GM19238 (cell line): Measurements from ENCODE around the gene SEMA5B.

Source experiments
- DNase-seq: peaks from one replicate; pipeline ENCODE4 v3.0.0; 2011; ENCODE audit warnings: low spot score; ENCODE audit not compliant: insufficient read length

The SEMA5B gene

DNA sequence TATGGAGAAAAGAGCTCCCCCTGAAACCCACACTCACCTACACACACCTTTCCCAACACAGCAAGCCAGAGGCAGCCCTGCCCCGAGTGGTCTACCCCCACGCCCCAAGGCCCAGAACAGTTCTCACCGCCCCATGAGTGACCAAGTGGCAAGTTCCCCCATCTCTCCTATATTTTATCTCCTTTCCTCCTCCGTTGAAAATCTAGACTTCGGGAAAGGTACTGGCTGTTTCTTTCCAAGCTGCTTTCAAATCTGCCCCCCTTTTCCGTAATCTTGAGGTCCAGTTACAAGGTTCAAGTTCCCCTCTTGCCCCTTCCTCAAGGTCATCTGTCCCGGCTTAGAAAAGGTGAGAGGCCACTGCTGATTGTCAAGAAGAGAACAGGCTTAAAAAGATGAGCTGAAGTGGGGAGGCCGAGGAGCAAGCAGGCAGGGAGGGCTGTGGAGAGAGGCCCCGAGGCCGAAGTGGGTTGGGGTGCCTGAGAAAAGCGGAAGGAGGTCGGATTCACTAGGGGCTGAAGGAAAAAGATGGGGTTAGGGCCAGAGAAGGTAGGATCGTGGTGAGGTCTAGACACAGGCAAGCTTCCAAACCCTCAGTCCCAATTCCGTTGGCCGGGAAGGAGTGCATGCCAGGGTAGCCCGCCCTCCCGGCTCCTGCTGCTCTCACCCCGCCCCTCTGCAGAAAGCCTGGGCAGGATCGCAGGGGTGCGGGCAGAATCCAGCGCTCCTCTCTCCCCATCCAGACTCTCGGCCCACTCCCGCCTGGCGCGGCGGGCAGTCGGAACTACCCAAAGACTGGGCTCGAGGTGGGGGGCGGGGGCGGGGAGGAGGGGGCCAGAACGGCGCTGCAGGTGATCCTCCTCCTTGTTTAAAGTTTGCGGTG lies 1.7 kb downstream of the SEMA5B start:
- DNase-seq, result no peak

DNA sequence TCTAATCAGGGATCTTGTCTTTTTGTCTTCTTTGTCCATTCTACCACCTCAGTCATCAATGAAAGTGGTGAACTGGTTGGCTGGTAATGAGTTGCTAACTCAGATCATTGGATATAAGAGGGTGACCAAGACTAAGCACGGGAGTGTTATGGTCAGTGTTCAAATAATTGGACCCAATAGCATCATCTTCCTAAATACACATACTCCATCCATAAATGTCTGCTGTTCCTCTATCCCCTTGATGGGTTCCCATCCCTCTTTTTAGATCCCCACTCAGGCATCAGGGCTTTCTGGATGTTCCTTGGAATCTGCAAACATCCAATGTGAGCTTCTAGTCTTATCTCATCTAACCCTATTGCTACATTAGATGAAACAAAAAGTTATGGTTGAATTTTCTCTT lies 3.5 kb downstream of the SEMA5B start:
- DNase-seq, result no peak

- no peak for DNase-seq
Observed at GRCh38 chr3:123021996-123022510, 5.5 kb downstream of the SEMA5B start.

DNA sequence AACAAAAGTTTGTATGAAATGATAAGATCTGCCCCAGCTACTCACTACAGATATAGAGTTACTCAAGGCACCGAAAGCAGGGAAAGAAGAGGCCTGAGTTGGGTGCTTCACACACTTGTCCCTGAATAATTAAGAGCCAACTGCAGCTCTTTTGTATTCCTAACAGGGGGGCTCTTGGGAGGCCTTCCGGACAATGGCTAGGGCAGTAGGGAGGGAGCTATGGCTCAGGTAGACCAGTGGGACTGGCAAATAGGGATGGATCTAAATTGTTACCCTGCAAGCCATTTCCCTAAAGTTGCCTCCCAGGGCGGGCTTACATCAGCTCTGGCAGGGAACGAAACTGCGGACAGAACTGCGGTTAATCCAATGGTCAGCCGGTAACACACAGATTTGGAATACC lies 6.2 kb downstream of the SEMA5B start:
- DNase-seq, result no peak

GRCh38 chr3:123020709-123021108 lies 6.9 kb downstream of the SEMA5B start:
- DNase-seq, result no peak

- no peak for DNase-seq
Observed at GRCh38 chr3:123019591-123019990, 8.0 kb downstream of the SEMA5B start.

DNA sequence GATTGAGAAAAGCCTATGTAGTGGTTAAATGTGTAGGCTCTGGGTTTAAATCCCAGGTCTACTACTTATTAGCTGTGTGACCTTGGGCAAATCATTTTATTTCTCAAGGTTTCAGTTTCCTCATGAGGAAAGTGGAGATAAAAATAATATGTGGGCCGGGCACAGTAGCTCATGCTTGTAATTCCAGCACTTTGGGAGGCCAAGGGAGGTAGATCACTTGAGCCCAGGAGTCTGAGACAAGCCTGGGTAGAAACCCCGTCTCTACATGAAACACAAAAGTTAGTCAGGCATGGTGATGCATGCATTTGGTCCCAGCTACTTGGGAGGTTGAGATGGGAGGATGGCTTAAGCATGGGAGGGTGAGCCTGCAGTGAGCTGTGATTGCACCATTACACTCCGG lies 8.4 kb downstream of the SEMA5B start:
- no peak for DNase-seq

DNA sequence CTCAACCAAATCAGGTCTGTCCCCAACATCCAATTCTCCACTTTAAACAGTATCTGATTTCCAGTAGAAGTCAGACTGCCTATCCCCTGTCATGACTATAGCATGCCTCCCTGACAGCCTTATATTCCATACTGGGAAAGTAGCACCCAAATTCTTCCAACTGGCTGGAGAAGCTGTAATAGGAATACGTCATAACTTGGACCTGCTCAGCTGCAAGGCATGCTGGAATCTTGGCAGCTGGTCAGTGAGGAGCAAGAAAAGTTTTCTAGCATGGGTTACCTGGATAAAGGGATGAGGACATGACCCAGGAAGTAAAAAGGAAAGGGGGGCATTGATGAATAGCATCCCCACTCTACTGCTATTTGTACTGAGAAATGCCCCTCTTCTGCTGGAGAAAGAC lies 8.9 kb downstream of the SEMA5B start:
- DNase-seq, result no peak

GRCh38 chr3:123015596-123015995 lies 12.0 kb downstream of the SEMA5B start:
- no peak for DNase-seq

GRCh38 chr3:123013876-123014275 lies 13.7 kb downstream of the SEMA5B start:
- DNase-seq, result no peak

GRCh38 chr3:123012652-123013051 lies 14.9 kb downstream of the SEMA5B start:
- DNase-seq, result no peak

- DNase-seq, result no peak
Observed at GRCh38 chr3:123011447-123011846, 16.1 kb downstream of the SEMA5B start.

DNA sequence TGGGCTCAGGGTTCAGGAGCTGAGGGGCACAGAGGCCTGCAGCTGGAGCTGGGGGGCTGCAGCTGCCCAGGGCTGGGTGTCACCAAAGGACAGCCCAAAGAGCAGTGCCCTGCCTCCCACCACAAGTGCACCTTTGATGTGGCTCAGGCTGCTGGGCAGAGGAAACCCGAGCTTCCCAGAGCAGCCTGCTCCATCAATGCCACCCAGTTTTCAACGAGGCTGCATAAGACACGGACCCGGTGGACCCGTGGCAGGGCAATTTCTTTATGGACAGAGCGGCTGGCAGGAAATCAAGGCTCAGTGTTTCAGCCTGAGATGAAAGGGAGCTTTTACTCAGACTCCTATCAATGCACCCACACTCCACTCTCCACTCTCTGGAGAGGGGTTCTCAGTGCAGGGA lies 18.7 kb downstream of the SEMA5B start:
- DNase-seq, result no peak

DNA sequence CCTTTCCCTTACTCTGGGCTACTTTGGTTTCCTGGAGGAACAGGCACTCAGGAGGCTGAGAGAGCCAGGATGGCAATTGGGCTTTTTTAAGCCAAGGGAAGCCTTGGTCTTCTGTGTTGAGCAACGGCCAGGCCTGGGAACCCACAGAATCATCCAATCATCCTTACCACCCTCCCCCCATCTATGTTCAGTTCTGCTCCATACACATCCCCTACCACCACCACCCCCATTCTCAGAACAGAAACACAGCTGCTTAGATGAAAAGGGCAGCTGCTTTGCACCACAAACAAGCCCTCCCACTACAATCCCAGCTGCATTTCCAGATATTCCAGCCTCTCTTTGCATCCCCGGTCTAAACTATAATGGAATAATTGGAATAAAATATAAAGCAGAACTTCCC lies 21.0 kb downstream of the SEMA5B start:
- no peak for DNase-seq

GRCh38 chr3:123005291-123005690 lies 22.3 kb downstream of the SEMA5B start:
- DNase-seq, result no peak

GRCh38 chr3:123004201-123004918 lies 23.2 kb downstream of the SEMA5B start:
- DNase-seq, result no peak

DNA sequence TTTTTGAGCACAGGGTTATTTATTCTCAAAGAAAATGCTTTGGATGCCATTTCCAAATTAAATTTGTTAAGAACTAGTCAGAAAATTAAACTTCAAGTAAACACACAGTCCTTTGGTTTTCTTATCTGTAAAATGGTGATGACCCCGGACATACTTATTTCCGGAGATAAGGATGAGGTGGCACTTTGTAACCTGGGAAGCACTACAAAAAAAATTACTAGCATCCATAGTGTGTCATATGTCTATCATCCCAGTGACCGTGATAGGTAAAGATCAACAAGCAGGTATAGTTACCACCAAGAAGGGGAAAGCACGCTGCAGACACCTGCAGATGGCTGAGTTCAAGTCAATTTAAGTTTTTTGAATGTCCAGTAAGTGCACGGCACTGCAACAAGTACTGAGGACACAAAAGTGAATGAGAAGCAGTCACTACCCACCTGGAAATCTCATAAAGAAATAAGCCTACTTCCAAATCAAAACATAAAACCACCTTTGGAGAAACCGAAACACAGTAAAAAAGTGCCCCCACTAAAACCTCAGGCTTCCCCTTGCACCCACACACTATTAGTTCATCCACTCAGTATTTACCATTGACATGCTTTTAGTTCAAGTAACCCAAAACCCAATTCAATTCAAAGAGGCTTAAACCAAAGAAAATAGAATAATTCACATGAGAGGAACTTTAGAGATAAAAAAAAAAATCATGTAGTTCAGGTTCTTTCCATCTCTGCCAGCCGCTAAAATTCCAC lies 24.6 kb downstream of the SEMA5B start:
- no peak for DNase-seq

DNA sequence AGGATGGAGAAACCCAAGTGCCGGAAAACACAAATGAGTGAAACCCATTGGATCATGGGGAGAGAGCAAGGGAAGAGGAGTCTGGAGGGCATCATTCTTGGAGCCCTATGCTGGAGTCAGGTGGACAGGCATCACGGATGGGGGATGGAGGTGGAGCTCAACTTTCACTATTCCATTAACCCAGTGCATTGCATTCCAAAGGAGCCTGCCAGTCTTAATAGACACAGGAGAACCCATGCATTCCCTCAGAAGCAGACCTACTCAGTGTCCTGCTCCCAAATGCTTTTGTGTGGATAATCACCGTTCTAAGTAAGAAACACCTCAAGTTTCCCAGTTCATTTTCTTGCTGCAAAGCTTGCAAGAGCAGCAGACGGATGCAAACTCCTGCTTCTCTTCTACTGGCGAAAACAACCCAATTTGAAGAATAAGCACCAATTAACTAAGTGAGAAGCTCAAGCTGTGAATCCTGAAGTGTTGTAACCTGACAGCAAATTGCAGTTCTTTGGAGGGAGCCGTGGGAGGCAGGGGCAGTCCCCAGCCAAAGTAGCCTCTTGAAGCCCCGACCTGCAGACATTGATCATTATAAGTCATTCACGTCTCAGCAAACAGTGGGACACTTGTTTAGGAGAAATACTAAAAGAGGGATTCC lies 25.3 kb downstream of the SEMA5B start:
- no peak for DNase-seq

DNA sequence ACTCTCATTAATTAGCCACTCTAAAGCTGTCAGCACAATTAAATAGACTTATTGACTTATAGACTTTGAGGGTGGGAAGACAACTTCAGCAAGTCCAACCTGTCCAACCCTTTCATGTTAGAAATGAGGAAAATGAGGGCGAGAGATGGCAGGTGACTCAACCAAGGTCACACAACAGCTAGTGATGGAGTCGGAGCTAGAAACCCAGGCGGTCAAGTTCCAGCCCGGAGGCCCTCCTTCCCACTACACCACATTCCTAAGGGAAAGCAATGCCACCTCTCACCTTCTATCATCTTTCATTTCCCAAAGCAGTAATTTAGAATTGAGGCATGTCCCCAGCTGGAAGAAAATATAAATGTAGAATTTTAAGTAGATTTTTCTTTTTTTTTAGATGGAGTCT lies 28.7 kb downstream of the SEMA5B start:
- DNase-seq, result no peak

DNA sequence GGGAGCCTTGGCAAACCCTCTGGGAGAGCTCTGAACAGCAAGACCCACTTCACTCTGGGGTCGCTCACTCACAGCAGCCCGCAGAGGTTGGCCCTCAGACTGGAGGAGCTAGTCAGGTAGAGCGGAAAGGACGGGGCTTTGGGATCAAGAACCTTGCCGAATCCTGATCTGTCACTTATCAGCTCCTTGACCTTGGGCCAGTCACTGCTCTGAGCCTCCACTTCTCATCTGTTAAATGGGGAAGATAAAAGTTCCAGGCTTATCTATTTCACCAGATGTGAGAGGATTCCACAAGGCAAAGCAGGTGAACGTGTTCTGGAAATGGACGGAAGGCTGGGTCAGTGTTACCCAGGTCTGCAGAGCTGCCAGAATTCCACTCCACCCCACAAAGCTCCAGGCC lies 29.4 kb downstream of the SEMA5B start:
- no peak for DNase-seq

DNA sequence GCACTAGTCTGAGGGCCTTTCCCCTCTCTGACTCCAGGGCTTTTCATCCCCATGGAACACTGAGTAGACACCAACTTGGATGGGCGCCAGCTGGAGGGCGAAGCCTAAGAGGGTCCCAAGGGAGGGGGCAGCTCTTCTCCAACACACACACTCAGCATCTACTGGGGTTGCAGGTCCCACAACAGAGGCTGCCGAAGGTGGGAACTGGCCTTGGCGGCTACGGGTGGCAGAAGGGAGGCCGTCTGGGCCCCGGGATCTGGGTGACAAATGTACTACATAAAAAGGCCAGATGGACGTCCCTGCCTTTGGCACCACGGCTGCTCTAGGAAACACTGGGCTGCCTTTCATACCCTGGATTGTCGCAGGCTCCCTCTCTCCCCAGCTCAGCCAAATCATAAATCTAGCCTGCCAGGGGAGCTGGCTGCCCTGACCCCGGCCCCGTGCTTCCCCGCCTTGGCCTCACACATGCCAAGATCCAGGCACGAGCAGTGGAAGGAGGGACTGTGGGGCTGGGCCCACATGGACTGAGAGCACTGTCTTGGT lies 31.5 kb downstream of the SEMA5B start:
- no peak for DNase-seq
